DMS53 treated with DMSO at 0.1 percent for 48 hours (cell line): ENCODE measurements around the gene FRK.
"Not testable (repeated sequence)": the region's sequence is repeated elsewhere in the genome, so short reads cannot be mapped to it uniquely, and the experiment has no call there.

Experiments used
- DNase-seq: peaks from one replicate; lab custom pipeline; 2025; ENCODE audit not compliant: unreplicated experiment; lab: John Stamatoyannopoulos, UW

The FRK gene

DNA sequence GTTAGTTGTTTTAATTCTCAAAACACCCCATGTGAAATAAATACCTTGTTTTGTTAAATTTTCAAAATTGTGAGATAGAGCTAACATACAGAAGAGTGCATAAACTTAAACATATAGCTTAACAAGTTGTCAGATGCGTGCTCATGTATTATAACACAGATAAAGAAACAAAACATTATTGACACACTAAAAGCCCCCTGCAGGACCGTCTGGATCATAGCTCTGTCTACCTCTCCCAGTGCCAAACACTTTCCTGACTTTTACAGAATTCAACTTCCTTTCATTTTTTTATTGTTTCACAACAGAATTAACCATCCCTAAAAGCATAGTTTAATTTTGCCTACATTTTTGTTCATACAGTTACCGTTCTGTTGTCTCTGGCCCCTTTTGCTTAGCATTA is 17.8 kb upstream of the FRK start:
- DNase-seq = no peak

DNA sequence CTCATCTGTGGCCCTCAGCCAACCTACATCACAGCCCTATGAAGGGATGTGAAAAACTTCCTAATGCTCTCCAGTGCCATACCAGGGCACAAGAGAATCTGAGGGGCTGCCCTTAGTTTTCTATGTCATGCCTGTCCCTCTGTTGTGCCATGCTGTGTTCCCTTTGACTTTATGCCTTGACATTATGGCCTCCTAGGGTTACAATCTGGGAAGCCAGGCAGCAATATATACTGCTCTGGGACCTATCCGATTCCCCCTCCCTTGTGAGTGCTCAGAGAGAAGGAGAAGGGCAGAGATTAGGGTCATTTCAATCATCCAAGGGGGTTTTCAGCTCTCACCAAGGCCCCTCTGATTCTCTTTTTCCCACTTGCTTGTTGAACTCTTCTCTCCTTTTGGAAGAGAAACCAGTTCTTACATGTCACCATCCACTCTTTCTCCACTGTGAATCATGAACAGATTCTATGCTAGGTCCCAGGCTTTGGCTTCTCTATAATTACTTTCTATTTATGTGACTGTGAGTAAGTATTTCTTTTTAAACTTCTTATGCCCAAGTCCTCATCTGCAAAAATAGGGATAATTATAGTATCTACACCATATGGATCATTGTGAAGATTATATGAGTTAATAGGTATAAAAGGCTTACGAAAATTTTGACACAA is 14.2 kb upstream of the FRK start:
- no peak for DNase-seq

DNA sequence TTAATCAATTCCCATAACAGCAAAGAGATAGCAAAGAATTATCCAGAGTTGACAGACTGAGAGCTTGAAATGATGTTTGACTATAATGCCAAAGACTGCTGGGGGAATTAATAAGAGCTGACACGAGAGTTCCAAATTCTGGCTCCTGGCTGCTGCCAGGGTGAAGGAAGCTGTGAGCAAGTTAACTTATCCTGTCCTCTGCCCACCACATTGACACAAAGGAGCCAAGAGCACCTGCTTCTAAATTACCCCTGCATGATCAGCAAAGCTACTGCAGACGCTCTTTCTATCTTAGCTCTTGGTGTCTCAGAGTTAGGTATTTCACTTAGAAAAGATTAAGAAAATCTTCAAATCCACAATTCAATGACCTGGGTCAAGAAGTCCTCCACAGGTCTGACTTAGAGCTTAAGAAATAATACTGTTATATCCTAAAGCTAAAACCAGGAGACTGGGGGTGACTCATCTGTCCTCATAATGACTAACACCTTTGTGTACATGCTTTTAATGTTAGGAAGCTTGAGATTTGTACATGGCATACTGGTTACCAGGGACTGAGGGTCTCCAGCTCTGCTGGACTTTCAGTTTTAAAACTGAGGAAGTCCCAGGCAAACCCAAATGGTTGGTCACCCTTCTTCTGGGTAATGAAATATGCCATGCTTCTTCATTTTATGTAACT is 13.2 kb upstream of the FRK start:
- peak; percentile 64 for DNase-seq

DNA sequence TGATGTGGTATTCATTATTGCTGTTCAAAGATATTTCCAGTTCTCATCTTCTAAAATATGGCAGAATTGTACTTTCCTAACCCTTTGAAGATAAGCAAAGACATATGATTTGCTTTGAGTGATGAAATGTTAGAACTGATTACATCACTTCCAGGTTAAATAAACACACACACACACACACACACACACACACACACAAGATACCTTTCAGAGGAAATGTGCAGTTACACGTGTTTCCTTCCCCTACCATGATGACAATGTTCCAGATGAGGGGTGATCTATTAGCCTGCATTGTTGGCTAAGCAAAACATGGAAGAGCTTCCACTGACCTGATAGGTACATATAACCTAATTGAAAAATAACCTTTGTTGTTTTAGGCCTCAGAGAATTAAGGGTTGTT is 11.7 kb upstream of the FRK start:
- peak; percentile 35 for DNase-seq

DNA sequence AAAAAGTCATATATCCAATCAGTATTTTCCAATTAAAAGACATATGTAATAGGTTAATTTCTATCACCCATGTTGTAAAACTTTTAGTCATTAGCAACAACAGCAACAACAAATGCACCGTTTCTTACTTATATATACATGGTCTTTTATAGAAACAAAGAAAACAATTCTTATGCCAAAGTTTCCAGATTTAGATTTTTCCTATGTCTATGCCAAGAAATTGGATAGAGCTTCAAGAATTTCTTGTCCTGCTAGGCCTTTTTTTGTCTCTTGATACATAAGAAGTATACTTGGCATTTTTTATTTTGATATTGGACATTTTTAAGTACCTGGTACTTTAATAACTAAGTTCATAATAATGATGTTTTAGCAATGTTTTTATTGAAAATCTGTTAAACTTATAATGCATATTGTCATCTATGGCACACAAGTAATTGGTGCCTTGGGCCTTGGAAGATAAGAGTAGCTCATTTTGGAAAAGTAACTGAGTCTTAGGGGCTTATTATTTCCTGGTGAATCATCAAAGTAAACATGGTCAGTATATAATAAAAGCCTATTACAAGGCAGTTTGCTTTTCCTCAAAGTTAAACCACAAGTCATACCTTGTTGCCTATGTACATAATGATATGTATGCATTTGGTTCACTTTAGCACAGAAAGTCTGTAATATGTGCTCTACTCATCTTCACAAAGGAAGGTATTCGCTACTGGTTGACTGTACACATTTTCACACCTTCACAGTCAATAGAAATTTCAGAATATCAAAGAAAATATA is 10.1 kb upstream of the FRK start:
- peak; percentile 62 for DNase-seq

DNA sequence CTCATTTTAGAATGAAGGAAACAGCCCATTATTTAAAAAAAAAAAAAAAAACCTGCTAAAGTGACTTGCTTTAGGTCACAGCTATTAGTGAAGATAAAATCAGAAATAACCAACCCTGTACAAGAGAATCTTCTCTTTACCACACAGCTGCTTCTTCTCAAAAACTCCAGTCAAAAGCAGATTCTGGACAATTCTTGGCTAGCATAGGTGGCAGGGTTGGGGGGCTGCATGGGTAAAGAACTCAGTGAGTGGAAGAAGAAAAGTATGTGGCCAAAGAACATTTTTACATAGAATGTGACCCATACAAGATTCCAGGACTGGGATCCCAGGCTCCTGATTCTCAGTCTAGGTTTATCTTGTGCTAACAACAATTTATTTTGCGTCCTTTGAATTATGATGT is 9.4 kb upstream of the FRK start:
- no peak for DNase-seq

DNA sequence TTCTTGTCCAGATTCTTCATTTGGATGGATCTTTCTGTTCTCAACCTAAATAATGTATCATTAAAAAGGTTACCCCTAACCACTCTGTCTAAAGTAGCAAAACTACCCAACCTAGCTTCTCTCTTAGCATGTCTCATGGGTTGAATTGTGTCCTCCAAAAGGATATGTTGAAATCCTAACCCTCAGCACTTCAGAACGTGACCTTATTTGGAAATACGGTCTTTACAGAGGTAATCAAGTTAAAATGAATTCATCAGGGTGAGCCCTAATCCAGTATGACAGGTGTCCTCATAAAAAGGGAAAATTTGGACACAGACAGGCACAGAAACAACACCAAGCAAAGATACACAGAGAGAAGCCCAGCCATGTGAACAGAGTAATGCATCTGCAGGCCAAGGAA is 6.1 kb upstream of the FRK start:
- DNase-seq = no peak

DNA sequence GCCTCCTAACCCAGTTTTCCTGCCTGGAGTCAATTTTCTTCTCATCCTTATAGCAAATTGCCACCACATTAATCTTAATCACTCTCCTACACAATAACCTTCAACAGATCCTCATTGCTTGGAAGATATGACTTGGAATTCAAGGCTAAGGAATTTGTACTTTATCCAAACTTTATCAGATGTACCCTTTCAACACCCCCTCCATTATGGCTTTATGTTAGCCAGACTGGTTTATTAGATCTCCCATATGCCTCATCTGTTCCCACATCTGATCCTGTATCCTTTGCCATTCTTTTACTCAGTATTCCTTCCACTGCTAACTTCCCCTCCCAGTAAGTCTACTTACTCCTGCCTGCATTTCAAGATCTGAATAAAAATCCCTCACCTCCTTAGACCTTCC is 4.0 kb upstream of the FRK start:
- no peak for DNase-seq

DNA sequence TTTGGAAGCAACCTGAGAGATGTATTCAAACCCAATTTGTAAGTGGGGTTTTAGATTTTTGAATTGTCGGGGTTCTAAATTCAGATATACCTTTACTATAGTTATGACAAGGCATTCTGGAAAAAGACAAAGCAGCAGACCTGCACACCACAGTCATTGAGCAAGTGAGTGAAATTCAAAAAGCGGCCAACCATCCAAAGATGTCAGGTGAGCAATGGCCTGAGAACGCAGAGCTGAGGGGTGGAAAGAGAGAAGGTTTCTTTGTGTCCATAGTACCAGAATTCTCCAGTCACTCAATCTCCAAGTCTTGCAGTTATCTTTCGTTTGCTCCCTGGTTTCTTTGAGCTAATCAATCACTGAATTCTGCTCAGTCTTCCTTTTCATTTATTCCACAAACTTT is 1.8 kb upstream of the FRK start:
- no peak for DNase-seq

DNA sequence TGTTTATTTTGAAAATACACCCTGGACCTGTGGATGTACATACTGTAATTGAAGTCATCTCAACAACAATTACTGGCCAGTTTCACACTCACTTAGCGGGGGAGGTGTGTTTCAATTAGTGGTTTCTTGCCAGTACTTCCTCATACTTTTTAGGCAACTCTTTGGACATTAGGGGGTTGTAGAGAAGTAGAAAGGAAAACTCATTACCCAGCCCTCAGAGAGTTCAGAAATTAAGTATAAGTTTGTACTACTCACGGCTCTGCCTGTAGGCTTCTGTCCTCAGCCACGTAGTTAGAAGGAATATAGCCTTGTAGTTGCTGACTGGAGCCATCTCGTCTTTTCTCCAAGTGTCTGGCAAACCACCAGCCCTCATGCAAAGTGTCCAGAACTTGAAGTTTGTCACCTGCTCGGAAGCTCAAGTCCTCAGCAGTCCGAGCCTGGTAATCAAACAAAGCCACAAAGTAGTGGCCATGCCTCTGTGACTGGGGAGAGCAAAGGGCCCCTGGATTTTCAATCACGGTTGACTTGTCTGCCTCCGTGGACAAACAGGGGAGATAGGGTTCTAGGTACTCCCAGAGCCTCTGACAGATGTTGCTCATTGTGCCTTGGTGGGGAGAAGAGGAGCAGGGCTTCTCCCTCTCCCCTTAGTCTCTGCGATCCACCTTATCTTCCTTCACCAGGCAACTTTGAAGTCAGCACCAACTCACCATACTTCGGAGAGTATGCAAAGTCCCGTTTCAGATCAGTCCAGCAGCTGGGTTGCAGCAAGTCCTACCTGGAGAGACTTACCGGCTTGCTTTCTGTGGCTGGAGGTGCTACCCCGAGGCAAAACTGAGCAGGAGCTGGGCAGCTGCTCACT is 749 bp downstream of the FRK start:
- DNase-seq = no peak

DNA sequence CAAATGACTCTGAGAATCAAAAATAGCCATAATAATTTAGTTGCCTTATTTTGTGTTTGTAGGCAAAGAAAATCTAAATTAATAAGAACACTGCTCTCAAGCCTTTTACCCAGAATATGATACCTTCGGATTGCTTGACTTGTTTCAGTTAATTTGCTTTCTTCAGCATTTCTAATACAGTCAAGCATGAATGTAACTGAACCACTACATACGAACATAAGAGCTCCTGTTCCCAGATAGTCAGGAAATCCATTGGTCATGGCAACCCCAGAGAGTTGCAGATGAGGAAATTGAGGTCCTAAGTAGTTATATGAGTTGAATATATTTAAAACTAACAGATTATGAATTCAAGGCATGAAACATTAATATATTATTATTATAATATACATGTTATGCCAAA is 2.9 kb downstream of the FRK start:
- peak; percentile 18 for DNase-seq

DNA sequence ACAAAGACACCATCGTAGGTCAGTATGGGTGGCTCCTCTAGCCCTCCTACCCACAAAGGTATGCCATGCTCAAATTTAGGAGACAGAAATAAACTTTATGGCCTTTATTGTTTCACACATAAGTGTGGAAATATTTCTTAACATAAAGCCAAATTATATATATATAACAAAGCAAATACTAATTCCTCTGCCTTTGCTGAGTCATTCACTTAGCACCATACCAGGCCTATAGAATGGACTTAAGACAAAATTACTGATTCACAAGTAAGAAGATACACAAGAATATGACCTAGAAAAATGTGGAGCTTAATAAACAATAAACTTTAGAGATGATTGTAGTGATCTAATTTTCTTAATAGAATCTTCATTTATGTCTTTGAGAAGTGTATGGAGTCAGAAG is 5.2 kb downstream of the FRK start:
- DNase-seq = no peak

DNA sequence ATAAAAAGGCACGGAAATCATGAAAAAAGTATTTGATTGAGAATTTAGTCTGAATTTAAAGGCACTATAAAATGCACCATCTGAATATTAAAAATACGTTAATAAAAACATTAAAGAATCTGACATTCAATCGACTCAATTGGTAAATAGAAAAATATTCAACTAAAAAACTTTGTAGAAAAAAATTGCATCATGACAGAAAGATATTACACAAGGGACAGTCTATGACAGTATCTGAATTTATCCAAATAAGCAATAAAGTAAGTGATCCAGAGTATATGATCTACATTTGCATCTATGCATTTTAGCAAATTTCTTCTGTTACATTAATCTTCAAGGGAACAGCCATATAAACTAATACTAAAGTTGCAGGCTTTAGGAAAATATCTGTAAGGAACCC is 9.4 kb downstream of the FRK start:
- DNase-seq = no peak

DNA sequence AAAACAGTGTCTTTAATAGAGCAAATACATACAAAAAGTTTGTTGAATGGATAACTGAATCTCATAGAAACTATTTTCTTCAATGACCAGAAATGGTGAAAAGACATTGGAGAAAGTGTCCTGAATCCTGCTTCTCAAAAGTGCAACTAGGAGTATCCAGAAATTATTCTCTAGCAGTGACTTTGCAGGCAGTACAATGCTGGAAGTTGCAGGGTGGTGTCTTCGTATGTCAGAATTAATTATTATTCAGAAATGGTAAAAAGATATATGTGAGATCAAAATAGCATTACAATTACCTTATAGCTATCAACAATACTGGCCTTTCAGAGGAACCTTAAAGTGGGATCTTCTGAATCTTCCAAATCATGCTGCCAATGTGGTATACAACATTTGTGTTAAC is 10.0 kb downstream of the FRK start:
- DNase-seq = no peak

DNA sequence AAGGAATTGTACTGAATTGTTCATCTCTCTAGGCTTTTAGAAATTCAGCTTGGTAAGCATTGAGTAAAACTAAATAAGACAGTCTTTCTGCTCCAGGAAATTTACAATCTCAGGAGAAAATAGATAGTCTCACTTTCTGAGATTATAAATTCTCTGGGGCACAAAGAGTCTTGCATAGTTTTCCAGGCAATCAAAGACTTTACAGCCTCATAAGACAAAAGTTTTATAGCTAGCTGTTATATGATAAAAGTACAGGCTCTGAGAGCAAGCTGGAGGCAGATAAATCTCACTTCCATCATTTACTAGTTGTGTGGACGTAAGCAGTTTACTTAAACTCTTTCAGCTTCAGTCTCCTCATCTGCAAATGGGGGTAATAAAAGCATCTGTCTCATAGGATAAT is 11.4 kb downstream of the FRK start:
- DNase-seq = no peak

DNA sequence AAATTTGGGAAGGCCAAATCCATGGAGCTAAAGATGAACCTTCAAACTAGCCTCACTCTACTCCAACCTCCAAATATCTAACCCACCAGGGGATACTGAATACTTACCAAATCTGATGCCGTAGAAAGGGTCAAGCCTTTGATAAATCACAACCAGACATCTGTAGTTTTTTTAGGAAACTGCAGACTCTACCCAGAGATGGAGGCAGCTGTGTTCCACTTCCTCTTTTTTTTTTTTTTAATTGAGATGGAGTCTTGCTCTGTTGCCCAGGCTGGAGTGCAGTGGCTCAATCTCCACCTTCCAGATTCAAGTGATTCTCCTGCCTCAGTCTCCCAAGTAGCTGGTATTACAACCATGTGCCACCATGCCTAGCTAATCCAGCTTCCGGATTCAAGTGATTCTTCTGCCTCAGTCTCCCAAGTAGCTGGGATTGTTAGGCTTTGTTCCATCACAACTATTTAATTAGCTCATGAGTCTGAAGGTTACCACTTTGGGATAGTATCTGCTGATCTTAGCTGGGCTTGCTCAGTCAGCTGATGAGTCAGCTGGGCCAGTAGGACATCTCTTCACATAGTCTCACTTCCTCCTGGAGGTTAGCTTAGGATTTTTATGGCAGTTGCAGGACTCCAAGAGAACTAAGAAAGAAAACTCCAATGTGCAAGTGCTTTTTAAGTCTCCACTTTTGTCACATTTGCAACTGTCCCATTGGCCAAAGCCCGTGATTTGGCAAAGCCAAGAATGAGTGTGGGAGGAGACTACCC is 13.3 kb downstream of the FRK start:
- no peak for DNase-seq

DNA sequence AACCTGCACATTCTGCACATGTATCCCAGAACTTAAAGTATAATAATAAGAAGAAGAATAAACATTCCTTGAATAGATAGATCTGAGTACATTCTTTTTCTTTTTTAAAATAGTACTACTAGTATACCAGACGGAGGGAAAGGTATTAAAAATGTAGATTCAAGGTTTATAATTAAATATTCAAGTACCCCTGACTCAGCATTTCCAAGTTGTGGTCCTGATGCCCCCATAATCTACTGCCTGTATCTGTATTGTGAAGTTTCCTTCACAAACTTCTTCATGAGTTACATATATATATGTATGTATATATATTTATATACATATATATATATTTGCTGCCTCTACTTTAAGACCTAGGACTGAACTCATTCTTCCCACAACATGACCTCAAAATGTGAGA is 14.0 kb downstream of the FRK start:
- no peak for DNase-seq

DNA sequence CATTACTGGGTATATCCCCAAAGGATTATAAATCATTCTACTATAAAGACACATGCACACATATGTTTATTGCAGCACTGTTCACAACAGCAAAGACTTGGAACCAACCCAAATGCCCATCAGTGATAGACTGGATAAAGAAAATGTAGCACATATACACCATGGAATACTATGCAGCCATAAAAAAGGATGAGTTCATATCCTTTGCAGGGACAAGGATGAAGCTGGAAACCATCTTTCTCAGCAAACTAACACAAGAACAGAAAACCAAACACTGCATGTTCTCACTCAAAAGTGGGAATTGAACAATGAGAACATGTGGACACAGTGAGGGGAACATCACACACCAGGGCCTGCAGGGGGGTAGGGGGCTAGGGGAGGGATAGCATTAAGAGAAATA is 14.4 kb downstream of the FRK start:
- not testable (repeated sequence) for DNase-seq

DNA sequence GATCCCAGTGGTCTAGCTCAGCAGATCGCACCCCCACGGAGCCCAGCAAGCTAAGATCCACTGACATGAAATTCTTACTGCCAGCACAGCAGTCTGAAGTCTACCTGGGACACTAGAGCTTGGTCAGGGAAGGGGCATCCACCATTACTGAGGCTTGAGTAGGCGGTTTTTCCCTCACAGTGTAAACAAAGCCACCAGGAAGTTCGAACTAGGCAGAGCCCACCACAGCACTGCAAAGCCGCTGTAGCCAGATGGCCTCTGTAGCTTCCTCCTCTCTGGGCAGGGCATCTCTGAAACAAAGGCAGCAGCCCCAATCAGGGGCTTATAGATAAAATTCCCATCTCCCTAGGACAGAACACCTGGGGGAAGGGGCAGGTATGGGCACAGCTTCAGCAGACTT is 18.8 kb downstream of the FRK start:
- no peak for DNase-seq

DNA sequence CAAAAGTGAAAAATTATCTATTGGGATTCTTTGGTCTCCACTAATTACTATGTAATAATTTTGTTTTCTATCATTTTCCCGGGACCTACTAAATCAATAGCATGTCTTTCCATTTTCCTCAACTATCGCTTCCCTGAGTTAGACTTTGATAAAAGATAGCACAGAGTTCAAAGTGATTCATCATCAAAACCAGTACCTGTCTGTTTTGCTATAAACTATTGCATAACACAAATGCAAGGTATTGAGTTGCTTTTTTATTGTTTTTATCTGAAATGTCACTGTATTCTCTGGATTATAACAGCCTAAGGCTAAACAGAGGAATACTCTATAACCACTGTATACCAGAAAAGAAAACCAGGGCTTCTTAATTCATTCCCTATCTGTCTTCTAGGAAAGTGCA is 19.7 kb downstream of the FRK start:
- no peak for DNase-seq

DNA sequence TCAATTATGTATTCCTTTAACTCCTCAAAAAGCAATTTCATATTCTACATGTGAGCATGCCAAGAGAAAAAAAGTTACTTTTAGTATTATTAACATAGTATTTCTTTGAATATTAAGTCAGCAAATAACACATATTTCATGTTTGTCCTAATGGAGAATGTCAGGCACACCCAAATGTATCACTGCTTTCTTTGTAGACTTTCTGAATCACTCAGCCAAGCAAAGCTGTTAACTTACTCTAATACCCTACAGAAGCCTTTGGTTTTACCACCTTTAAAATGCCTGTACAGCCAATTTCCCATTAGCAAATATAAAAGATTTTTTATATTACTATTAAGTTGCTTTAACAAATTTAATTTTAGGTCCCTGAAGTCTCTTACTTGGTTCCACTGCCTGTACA is 23.8 kb downstream of the FRK start:
- no peak for DNase-seq
